ENCODE data around the gene TMEM222.

Gene TMEM222

GRCh38 chr1:27342391-27342777 is 20.4 kb downstream of the TMEM222 start:
- peak in 1 of 4 experiments; percentile 22 for DNase-seq

DNA sequence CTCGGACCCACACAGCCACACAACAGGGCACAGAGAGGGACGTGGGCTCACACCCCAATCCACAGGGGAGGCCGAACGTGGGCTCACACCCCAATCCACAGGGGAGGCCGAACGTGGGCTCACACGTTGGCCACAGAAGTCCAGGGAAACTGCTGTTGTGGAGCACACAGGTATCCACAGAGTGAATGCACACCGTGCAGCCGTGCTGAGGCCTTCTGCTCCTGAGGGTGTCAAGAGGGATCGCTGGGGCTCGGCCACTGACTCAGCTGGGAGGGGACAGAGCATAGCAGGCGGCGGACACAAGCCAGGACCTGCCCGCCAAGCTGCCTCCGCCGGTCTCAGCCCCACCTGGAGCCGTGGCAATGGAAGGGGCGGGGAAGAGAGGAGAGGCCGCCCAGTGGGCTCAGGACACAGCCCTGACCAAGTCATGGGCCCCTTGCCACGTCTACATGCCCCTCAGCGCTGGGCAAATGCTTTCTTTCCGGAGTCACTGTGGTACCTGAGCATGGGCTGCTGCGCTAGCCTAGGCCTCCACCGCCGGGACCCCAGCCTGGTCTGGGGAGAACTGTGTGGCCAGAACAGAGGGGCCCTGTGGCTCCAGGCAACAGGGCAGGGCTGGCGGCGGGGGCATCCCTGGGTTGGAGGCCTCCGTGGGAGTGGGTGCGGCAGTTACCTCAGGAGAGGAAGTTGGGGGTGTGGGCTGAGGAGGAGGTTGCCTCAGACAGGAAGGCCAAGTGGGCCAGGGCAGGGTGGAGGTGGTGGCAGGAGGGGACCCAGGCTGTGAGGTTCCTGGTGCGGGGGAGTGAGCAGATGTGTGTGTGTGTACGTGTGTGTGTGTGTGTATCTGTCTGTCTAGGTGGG is 21.0 kb downstream of the TMEM222 start:
- DNase-seq = peak; percentile 36 to 77 (median 66)

- DNase-seq = no peak
These were observed 21.7 kb downstream of the TMEM222 start for GRCh38 chr1:27343639-27344025.

- DNase-seq = no peak
These were observed 23.3 kb downstream of the TMEM222 start for GRCh38 chr1:27345272-27345671.

DNA sequence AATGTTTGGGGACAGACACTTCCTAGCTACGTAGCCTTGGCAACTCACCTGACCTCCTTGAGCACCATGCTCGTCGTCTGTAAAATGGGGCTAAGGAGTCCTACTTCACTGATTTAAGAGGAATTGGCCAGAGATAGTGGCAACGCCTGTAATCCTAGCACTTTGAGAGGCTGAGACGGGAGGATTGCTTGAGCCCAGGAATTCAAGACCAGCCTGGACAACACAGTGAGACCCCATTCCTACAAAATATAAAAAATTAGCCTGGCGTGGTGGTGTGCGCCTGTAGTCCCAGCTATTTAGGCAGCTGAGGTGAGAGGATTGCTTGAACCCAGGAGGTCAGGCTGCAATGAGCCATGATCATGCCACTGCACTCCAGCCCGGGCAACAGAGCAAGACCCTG is 24.4 kb downstream of the TMEM222 start:
- no peak for DNase-seq

- DNase-seq = no peak
These were observed 25.1 kb downstream of the TMEM222 start for GRCh38 chr1:27346991-27347624.

DNA sequence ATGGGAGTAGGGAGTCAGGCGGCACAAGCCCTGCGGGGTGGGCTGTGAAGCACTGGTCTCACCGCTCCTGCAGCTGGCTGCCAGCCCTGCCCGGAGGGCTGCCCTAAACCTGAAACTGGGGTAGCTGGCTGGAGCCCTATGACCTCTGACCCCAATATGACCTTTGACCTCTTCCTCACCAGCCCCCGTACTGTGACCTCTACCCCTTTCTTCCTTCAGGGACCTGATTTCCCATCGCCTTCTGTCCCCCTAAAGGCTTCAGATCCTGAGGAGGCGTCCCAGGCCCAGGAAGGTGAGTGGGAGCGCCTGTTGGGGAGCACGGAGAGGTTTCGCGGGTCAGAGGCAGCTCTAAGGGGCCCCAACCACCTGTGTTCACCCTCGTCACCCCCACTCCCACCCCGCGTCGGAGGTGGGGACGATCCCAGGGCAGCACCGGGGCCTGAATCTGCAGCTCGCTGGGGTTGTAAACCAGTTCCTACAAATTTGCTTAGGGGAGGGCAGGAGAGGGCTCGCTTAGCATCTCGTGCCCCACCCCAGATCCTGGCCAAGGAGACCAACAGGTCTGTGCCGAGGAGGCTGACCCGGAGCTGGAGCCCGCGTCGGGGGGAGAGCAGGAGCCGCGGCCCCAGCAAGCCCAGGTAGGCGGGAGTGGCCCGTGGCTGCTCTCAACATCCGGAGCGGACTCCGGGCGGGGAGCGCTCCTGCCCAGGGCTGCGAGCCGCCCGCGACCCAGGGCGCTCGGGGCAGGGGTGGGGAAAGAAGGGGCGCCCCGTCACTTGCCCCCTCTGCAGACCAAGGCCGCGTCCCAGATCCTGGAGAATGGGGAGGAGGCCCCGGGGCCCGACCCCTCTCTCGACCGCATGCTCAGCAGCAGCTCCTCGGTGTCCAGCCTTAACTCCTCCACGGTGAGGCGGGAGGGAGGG is 27.2 kb downstream of the TMEM222 start:
- peak in 1 of 4 experiments; percentile 45 for DNase-seq

GRCh38 chr1:27349784-27350662 is 28.1 kb downstream of the TMEM222 start:
- peak; percentile 33 to 72 (median 51) for DNase-seq

GRCh38 chr1:27350663-27351540 is 28.9 kb downstream of the TMEM222 start:
- no peak for DNase-seq

DNA sequence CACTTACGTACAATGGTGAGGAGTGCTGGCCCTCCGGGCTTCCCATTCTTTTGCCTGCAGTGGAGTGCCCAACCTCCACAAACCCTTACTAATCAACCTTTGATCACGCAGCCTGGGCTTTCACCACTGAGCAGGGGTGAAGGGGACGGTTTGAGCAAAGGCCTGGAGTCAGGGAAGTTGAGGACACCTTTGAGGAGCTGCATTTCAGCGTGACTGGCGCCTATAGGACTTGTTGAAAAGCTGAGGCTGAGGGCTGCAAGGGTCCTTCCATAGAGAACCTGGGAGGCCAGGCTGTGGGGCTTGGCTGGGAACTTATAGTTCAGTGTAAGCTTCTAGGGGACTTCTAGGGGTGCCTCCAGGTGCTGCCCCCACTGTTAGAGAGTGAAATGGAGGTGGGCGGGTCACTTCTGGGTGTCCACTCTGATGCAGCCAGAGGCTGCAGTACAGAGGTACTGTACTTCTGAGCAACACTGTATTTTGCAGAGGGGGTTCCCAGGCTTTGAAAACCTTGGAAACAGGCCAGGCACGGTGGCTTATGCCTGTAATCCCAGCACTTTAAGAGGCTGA is 29.7 kb downstream of the TMEM222 start:
- no peak for DNase-seq

GRCh38 chr1:27353166-27353565 is 31.2 kb downstream of the TMEM222 start:
- no peak for DNase-seq

DNA sequence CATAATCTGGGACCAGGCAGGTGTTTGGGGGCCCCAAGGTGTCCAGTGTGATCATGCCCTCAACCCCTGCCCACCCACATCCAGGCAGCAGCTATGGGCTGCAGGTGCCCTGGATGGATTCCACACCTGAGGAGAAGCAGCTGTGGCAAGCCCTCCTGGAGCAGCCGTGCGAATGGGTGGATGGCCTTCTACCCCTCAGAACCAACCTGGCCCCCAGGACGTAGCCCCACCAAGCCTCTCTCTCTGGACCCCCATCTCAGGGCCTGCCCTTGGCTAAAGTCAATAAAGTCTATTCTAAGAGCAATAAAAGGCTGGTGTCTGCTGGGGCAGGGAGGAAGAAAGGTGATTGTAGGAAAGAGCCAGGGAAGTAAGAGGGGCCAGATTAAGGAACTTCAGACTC is 31.7 kb downstream of the TMEM222 start:
- no peak for DNase-seq

DNA sequence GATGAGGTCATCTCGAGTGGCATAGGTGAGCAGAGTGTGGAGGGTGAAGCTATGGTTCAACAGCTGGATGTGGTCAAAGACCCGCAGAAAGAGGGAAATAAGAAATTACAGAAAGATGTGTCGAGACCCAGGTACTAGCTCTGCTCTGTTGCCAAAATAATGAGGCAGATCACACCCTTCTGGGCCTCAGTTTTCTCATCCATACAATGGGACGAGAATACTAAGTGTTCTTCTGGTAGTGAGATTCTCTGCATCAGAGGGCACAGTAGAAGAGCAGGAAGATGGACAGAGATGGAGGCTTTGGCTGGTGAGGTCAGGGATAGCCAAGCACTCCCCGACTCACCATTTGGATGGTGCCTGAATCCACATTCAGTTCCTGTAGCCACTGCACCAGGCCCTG is 33.7 kb downstream of the TMEM222 start:
- DNase-seq = no peak

GRCh38 chr1:27356277-27356618 is 34.3 kb downstream of the TMEM222 start:
- peak in 1 of 4 experiments; percentile 26 for DNase-seq

- no peak for DNase-seq
These were observed 34.8 kb downstream of the TMEM222 start for GRCh38 chr1:27356619-27357280.

- peak; percentile 75 to 84 (median 80) for DNase-seq
These were observed 35.5 kb downstream of the TMEM222 start for GRCh38 chr1:27357281-27358037.

- DNase-seq = no peak
These were observed 36.3 kb downstream of the TMEM222 start for GRCh38 chr1:27358038-27358927.

- DNase-seq = no peak
These were observed 37.0 kb downstream of the TMEM222 start for GRCh38 chr1:27358928-27359313.

All from suppressor macrophage (primary cell).